Measurements from ENCODE around the gene MRPS9.
A peak's percentile ranks its signal among the peaks of the same experiment; 100 is the strongest.

The MRPS9 gene

GRCh38 chr2:105037572-105038382, at the start of gene MRPS9:
TSS of gene MRPS9 (plus strand) at chr2:105038069. CDS start at chr2:105038093, 24 bp downstream.
- peak; percentile 99 for DNase-seq (ENCODE audit: low read depth, low spot score)

- peak; percentile 7 for DNase-seq (ENCODE audit: low read depth, low spot score)
These were observed 32.5 kb upstream of the MRPS9 start for GRCh38 chr2:105005181-105005951.

- DNase-seq (ENCODE audit: low read depth, low spot score) = no peak
These were observed 30.5 kb upstream of the MRPS9 start for GRCh38 chr2:105007367-105007766.

- DNase-seq (ENCODE audit: low read depth, low spot score) = no peak
These were observed 5.4 kb upstream of the MRPS9 start for GRCh38 chr2:105032476-105032875.

- no peak for DNase-seq (ENCODE audit: low read depth, low spot score)
These were observed 3.7 kb upstream of the MRPS9 start for GRCh38 chr2:105034170-105034569.

GRCh38 chr2:105038383-105039061, 653 bp downstream of the MRPS9 start:
- DNase-seq (ENCODE audit: low read depth, low spot score) = no peak

GRCh38 chr2:105039559-105039958, 1.7 kb downstream of the MRPS9 start:
- DNase-seq (ENCODE audit: low read depth, low spot score) = no peak

GRCh38 chr2:105042189-105042588, 4.3 kb downstream of the MRPS9 start:
- peak; percentile 87 for DNase-seq (ENCODE audit: low read depth, low spot score)

- no peak for DNase-seq (ENCODE audit: low read depth, low spot score)
These were observed 14.9 kb downstream of the MRPS9 start for GRCh38 chr2:105052773-105053172.

- DNase-seq (ENCODE audit: low read depth, low spot score) = no peak
These were observed 17.7 kb downstream of the MRPS9 start for GRCh38 chr2:105055613-105056012.

GRCh38 chr2:105056245-105056644, 18.4 kb downstream of the MRPS9 start:
- DNase-seq (ENCODE audit: low read depth, low spot score) = no peak

GRCh38 chr2:105057005-105057404, 19.1 kb downstream of the MRPS9 start:
- no peak for DNase-seq (ENCODE audit: low read depth, low spot score)

- no peak for DNase-seq (ENCODE audit: low read depth, low spot score)
These were observed 23.7 kb downstream of the MRPS9 start for GRCh38 chr2:105061560-105061959.

GRCh38 chr2:105062158-105062557, 24.3 kb downstream of the MRPS9 start:
- DNase-seq (ENCODE audit: low read depth, low spot score) = no peak

GRCh38 chr2:105068387-105068786, 30.5 kb downstream of the MRPS9 start:
- DNase-seq (ENCODE audit: low read depth, low spot score) = no peak

- no peak for DNase-seq (ENCODE audit: low read depth, low spot score)
These were observed 31.0 kb downstream of the MRPS9 start for GRCh38 chr2:105068875-105069274.

- no peak for DNase-seq (ENCODE audit: low read depth, low spot score)
These were observed 32.4 kb downstream of the MRPS9 start for GRCh38 chr2:105070010-105070865.

GRCh38 chr2:105071379-105071778, 33.5 kb downstream of the MRPS9 start:
- DNase-seq (ENCODE audit: low read depth, low spot score) = no peak

GRCh38 chr2:105072039-105072438, 34.2 kb downstream of the MRPS9 start:
- no peak for DNase-seq (ENCODE audit: low read depth, low spot score)

GRCh38 chr2:105073591-105073990, 35.7 kb downstream of the MRPS9 start:
- DNase-seq (ENCODE audit: low read depth, low spot score) = no peak

- no peak for DNase-seq (ENCODE audit: low read depth, low spot score)
These were observed 38.3 kb downstream of the MRPS9 start for GRCh38 chr2:105076121-105076520.
